NCI-H128 (cell line): Measurements from ENCODE around the gene IFIT1.
"Not testable (repeated sequence)": the region's sequence is repeated elsewhere in the genome, so short reads cannot be mapped to it uniquely, and the experiment has no call there.

Source experiments
- DNase-seq: peaks from one replicate; lab custom pipeline; 2025; ENCODE audit not compliant: unreplicated experiment; lab: John Stamatoyannopoulos, UW

IFIT1 gene, protein sequence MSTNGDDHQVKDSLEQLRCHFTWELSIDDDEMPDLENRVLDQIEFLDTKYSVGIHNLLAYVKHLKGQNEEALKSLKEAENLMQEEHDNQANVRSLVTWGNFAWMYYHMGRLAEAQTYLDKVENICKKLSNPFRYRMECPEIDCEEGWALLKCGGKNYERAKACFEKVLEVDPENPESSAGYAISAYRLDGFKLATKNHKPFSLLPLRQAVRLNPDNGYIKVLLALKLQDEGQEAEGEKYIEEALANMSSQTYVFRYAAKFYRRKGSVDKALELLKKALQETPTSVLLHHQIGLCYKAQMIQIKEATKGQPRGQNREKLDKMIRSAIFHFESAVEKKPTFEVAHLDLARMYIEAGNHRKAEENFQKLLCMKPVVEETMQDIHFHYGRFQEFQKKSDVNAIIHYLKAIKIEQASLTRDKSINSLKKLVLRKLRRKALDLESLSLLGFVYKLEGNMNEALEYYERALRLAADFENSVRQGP

DNA sequence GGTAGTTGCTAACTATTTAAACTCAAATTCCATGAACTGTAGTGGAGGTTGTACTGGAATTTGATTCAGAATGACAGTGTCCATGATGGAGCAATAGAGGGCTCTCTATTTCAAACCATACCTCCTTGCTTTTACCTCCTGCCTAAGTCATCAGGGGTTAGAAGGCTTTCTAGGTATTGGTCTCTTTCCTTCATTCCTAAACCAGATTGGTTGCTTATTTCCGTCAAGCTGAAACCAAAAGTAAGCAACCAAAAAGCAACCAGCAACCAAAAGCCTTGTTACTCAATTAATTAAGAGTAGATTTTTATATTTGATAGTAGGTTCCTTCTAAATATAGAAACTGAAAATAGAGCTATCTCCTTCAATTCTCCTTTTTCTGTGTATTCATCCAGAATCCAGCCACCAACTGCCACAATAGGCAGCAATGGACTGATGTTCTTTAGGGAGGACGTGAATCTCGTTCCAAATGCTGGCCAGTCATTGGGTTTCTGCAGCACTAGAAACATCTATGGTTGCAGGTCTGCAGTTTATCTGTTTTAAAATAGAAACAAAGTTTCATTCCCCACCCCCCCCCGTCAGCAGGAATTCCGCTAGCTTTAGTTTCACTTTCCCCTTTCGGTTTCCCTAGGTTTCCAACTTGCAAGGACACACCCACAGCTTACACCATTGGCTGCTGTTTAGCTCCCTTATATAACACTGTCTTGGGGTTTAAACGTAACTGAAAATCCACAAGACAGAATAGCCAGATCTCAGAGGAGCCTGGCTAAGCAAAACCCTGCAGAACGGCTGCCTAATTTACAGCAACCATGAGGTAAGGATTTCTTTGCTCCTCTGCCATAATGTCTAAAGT, at the start of gene IFIT1:
TSS of gene IFIT1 (plus strand) at position 717 of the 850 bp plus-strand sequence. CDS start at position 807, 90 bp downstream.
- DNase-seq: no peak

DNA sequence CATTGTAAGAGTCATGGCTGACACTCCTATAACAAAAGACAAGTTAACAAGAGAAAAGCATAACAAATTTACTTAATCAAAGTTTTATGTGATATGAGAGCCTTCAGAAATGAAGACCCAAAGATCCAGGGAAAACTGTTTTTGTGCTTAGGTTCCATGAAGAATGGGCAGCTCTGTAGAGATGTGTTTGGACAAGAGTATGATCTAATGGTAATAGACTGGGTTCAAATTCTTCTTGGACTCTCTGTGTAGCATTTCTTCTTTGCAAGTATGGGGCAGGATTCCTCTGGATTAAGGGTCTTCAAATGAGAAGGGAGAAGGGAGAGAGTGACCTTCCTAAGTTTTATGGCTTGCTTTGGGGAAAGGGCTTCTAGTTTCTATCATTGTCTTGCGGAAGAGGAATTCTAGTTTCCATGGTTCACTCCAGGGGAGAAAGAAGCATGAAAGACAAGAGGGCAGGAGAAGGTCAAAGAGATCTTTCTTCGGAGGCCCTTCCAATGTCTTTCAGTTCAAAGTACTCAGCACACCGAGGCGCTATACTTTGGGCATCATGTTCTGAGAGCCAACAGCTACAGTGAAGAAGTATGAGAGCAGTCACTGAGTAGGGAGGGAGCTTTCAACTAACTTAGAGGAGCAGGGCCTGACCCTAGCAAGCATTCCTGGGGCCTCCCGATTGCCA, 49.2 kb upstream of the IFIT1 start:
- no peak for DNase-seq

DNA sequence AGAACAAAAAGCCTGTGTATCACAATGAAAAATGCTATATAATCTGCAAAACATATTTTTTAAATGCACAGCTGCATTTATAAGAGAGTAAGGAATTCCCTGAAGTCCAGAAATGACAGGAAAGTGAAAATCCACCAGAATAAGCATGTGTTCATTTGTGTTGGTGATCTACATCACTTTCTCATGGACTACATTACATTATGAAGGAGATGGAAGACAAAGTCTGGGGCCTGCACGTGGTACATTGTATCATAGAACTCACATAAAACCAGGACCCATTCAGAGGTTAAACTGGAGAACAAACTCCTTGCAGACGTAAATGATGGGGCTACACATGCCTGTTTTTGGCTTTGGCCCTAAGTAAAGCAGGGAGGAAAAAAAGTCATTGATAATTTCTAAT, 48.3 kb upstream of the IFIT1 start:
- DNase-seq: no peak

DNA sequence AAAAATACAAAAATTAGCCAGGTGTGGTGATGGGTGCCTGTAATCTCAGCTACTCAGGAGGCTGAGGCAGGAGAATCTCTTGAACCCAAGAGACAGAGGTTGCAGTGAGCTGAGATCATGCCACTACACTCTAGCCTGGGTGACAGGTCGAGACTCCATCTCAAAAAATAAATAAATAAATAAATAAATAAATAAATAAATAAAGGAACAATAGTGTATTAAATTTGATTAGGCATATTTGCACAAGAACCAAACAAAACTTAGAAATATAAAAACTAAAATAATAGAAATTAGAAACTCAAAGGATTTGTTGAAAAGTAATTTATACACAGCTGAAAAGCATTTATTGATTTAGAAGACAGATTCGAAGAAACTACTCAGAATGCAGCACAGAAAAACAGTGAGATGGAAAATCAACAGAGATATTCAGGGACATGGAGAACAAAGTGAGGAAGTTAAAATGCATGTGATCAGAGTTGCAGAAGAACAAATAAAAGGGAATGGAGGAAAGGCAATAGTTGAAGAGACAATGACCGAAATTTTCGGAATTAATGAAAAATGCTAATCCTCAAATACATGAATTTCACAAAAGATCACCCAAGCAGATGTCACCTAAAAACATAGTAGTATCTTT, 46.9 kb upstream of the IFIT1 start:
- DNase-seq: no peak

DNA sequence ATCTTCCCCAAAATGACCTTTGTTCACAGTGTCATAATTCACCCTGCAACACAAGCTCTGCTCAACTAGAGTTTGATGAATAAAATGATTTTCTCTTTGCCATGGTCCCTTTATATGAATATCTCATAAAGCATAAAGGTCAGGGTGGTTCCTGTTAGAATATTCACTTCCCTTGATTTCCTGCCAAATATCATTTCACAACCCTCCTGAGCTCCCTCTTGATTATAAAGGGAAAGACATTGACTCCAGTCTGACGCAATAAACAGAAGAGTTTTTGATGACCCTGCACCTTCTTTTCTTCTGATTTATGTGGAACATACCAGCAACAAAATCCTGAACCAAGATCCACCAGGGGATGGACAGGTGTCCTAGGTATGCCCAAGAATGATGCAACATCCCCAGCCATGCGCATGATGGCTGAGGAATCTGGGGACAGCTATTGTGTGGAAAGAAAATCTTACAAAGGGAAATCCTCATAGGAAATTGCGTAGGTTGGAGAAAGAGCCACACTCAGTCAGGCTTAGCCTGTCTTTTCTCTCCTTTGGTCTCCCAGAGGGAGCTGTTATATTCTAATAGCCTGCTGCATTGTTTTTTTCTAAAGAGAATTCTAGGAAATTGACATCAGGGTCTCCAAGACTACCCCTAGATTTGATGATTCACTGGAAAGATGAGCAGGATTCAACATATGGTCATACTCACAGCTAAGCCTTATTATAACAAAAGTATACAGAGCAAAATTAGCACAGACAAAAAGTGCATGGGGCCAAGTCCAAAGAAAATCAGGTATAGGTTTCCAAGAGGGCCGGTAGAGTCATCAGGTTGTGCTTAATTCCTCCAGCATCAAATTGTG, 45.8 kb upstream of the IFIT1 start:
- DNase-seq: no peak

DNA sequence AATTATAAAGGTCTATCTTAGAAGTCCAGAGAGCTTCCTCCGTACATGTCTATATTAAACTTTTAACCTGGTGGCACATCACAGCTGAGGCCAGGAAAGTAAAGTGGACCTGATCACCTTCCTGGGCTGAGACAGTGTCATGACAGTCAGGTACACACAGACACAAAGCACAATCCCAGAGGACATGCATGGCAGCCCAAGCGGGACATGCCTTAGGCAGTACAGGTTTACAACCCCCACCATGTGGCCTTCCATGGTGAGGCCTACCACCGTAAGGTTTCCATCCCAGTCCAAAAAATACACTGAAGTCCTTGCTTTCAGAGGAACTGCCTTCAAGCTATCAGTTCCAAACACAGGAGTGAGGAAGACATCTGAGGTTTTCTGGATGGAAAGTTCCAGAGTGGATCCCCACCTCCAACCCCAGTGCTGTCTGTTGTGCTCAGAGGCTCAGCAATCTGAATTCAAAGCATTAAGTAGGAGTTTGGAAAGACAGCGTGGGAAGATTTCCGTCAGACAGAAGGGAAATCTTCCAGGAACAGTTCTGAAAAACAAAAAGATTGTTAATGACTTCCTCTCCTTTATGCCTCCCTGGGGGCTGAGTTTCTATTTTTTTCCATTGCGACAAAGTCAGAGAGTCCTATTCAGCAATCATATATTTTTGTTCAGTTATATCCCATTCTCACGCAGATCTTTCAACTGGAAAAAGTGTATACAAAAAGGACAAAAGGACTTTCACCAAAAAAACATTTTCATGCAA, 44.5 kb upstream of the IFIT1 start:
- no peak for DNase-seq

DNA sequence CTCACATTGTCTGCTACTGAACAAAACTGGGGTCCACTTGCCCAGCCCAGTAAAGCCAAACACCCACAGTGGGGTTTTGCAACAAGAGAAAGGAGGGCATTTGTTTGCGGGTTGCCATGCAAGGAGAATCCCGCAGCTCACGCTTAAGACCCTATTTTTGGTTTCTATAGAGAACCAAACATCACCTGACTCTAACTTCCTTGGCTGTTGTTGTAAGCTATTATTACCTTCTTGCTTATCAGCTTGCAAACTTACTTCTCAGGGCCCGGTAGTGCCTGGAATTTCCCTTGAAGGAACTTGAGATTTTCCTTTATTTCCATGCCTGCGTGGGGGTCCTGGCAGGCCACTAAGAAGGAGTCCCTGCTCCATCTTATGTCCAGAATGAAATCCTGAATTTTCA, 43.9 kb upstream of the IFIT1 start:
- no peak for DNase-seq

DNA sequence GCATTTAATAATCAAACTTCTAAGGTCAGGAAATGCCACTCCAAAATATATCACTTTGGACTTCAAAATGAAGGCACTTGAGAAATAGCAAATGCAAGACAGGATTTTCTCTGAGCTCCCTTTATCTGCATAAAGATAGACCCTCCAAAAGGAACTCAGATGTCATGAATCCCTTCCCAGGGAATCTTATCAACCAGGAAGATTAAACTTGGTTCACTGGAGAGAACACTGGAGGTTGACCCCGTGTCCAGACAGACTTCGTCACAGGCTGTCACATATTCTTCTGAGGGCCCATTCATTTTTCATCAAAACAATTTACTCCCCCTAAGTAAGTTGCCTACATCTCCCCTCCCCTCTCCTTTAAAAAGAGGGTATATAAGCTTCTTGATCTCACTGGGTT, 43.4 kb upstream of the IFIT1 start:
- no peak for DNase-seq

DNA sequence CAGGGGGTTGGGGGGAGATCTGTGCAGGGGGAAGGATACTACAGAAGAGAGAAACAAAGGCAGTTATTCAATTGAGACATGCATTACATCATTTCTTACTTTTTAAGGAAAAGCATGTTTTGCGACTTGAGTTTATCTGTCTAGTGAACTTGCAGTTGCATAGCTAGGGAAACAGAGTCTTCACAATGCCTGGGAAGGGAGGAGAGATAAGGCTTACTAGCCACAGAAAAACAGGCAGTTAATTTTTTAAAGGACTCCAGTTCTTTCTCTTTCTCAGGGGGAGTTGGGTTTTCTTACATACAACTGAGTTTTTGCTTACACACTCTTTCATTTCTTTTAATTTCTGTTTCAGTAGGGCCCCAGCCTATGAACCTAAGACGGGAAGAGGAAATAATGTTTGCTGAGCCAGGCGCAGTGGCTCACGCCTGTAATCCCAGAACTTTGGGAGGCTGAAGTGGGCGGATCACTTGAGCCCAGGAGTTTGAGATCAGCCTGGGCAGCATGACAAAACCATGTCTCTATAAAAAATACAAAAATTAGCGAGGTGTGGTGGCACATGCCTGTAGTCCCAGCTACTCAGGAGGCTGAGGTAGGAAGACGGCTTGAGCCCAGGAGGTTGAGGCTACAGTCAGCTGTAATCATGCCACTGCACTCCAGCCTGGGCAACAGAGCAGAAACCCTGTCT, 41.6 kb upstream of the IFIT1 start:
- not testable (repeated sequence) for DNase-seq

DNA sequence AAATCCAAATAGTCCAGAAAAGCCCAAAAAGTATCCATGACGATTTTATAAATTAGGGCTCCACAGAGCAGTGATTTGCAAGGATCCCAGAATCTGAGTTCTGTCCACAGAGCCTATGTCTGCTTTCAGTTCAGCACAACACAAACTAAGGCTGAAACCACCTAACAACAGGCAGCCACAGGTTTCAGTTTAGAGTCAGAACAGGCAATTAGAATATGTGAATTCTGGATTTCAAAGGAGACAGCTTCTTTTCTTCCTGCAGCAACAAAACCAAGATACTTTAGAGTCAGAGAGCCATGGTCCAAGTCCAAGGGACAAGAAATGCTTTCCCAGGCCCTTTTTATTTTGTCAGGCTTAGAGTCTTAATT, 41.0 kb upstream of the IFIT1 start:
- no peak for DNase-seq

DNA sequence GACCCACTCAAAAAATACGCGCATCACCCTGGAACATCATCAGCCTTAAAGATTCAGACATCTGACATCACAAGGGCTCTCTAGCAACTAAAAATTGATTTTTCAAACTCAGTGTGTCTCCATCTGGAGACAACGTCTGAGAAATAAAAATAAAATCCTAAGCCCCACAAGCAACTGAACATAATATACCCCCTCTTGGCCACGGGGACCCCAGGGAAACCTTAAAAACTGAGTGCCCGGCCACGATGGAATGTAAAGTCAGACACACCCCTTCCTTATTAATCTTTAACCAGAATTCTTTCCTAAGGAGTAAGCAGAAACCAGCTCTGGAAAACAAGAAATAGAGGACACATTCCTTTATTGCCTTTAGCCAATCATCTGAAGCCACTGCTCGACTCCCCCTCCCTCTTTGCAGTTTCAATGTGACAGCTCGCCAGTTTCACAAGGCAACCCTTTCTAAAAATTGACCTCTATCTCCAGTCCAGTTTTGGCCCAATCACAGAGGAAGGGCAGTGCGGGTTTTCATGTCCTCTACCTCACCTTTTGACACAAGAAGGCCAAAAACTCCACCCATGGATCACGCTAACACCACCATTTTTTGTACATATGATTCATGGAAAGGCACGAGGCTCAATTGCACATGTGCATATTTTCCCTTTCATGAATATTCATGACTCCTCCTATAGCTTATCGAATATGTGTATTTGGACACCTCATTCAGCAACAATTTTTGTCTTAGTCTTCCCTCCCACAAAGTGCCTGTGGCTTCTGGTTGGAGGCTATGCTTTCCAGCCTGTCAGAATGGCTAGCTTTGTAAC, 40.4 kb upstream of the IFIT1 start:
- DNase-seq: no peak

DNA sequence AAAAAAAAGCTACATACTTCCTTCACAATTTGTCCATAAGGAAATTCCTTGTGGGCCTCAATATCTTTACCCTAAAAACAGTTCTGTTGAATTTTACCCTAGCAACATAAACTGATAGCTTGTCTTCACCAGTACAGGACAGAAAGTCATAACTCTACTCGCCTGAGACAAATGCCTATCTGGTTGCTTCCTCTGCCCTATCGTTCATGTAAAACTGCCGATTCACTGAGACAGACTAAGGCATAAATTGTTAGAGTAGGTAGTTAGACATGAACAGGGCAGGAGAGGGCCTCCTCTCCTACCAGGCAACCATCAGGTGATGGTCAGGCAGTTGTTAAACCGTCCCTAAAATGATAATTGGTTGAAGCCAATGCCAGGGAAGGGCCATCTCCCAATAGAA, 39.6 kb upstream of the IFIT1 start:
- DNase-seq: no peak

DNA sequence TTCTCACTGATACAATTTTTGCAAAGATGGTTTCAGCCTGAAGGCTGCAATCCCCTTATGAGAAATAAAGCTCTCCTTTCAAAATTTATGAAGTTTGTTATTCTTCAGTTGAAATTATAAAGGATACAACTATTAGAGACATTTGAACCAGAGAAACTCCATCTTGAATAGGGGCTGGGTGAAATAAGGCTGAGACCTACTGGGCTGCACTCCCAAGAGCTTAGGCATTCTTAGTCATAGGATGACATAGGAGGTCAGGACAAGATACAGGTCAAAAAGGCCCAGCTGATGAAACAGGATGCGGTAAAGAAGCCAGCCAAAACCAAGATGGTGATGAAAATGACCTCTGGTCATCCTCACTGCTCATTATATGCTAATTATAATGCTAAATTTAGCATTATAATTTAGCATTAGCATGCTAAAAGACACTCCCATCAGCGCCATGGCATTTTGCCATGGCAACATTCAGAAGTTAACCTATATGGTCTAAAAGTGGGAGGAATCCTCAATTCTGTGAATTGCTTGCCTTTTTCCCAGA, 37.0 kb upstream of the IFIT1 start:
- no peak for DNase-seq

DNA sequence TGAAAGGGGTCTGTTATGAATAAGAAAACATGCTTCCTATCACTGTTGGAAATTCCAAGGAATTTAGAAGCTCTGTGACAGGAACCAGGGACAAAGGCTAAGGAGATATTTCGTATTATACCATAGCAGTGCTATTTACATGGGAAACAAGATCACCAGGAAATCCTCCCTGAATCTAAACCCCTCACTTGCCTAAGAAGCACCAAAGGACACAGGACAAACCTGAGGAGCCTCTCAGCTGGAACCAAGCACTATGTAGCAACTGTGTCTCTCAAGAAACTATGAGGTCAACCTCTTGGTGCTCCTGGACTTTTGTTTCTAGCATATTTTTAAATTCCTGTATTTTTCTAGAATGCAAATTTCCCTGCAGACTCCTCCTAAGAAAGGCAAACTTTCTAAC, 35.3 kb upstream of the IFIT1 start:
- DNase-seq: no peak

DNA sequence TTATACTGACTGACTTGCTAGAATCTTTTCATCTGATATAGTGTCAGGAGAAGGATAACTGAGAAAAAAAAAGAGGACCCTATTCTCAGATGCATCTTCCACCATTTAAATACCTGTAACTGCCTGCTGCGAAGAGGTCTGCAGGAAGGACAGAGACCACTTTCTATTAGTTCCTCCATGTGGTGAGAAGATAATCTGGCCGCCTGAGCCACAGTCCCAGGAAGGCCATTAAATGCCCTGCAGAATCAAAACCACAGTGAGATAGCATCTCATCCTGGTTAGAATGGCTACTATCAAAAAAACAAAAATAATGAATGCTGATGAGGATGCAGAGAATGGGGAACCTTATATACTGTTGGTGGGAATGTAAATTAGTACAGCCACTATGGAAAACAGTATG, 34.4 kb upstream of the IFIT1 start:
- no peak for DNase-seq

DNA sequence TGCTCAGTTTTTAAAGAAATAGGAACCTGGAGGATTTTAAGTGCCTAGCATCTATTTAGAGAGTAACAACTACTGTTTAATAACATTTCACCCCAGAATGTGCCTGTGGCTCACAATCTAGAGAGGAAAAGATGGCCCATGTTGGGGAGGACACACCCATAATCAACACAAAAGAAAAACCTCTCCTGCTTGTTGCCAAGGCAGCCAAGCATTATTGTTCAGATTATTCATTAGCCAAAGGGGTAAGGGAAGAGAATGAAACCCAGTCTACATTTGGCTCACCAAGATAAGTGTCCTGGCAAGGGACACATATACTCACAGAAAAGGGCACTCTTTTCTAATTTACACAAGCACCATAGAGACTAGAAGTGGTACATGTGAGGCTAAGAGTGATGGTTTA, 32.3 kb upstream of the IFIT1 start:
- no peak for DNase-seq

DNA sequence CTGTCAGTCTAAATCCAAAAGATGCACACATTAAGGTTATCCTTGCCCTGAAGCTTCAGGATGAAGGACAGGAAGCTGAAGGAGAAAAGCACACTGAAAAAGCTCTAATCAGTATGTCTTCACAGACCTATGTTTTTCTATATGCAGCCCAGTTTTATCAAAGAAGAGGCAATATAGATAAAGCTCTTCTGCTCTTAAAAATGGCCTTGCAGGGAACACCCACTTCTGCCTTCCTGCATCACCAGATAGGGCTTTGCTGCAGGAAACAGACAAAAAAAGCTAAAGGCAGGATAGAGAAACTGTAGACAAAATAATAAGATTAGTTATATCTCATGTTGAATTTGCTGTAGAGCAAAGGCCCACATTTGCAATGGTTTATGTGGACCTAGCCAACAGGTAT, 29.5 kb upstream of the IFIT1 start:
- DNase-seq: no peak
